Testis (tissue), 2 donors: ENCODE data around the gene TMEM185B.

Experiments used
- POLR2A ChIP-seq: fragments of 450-650 bp; IDR thresholded peaks from one replicate; pipeline ENCODE4 v1.6.1; 2017; ENCODE audit warnings: antibody characterized with exemption, mild to moderate bottlenecking, moderate library complexity
- TF ChIP-seq, protein P1 (sequence below), 3 experiments: fragments of 450-650 bp in 2 of 3; fragments of 200-600 bp in 1 of 3; sonication (generic) in 1 of 3; IDR thresholded peaks; one replicate each; pipeline ENCODE4 v1.5.1; 2016 to 2019; ENCODE audit warnings: antibody characterized with exemption in 3 of 3, mild to moderate bottlenecking in 2 of 3, moderate library complexity in 1 of 3

GRCh38 chr2:120241684-120242083 lies 18.5 kb upstream of the TMEM185B start:
- TF ChIP-seq, protein P1, sequence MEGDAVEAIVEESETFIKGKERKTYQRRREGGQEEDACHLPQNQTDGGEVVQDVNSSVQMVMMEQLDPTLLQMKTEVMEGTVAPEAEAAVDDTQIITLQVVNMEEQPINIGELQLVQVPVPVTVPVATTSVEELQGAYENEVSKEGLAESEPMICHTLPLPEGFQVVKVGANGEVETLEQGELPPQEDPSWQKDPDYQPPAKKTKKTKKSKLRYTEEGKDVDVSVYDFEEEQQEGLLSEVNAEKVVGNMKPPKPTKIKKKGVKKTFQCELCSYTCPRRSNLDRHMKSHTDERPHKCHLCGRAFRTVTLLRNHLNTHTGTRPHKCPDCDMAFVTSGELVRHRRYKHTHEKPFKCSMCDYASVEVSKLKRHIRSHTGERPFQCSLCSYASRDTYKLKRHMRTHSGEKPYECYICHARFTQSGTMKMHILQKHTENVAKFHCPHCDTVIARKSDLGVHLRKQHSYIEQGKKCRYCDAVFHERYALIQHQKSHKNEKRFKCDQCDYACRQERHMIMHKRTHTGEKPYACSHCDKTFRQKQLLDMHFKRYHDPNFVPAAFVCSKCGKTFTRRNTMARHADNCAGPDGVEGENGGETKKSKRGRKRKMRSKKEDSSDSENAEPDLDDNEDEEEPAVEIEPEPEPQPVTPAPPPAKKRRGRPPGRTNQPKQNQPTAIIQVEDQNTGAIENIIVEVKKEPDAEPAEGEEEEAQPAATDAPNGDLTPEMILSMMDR (IDR thresholded peaks at IDR 0.05) = no peak
- TF ChIP-seq POLR2A = no peak
